HuH-7.5 (cell line): ENCODE measurements around the gene CD226.
"Not testable (repeated sequence)": the region's sequence is repeated elsewhere in the genome, so short reads cannot be mapped to it uniquely, and the experiment has no call there.

Experiments
- DNase-seq: peaks from one replicate; pipeline ENCODE4 v3.0.0; 2011; ENCODE audit warnings: low spot score

CD226 gene

GRCh38 chr18:69872661-69873060, 75.0 kb downstream of the CD226 start:
- DNase-seq: no peak

GRCh38 chr18:69871363-69871762, 76.3 kb downstream of the CD226 start:
- DNase-seq: no peak

- DNase-seq: no peak
Measured at GRCh38 chr18:69870736-69871135, 76.9 kb downstream of the CD226 start.

- no peak for DNase-seq
Measured at GRCh38 chr18:69866212-69866611, 81.5 kb downstream of the CD226 start.

- no peak for DNase-seq
Measured at GRCh38 chr18:69865776-69866175, 81.9 kb downstream of the CD226 start.

- not testable (repeated sequence) for DNase-seq
Measured at GRCh38 chr18:69864802-69865201, 82.9 kb downstream of the CD226 start.

GRCh38 chr18:69858897-69859296, 88.8 kb downstream of the CD226 start:
- DNase-seq: no peak

- no peak for DNase-seq
Measured at GRCh38 chr18:69854455-69854854, 93.2 kb downstream of the CD226 start.

GRCh38 chr18:69853051-69853450, 94.6 kb downstream of the CD226 start:
- no peak for DNase-seq

- no peak for DNase-seq
Measured at GRCh38 chr18:69845593-69846506, 101.8 kb downstream of the CD226 start.

- no peak for DNase-seq
Measured at GRCh38 chr18:69844656-69845055, 103.0 kb downstream of the CD226 start.

- no peak for DNase-seq
Measured at GRCh38 chr18:69843015-69843414, 104.7 kb downstream of the CD226 start.

GRCh38 chr18:69841117-69841516, 106.6 kb downstream of the CD226 start:
- no peak for DNase-seq

GRCh38 chr18:69840445-69840844, 107.2 kb downstream of the CD226 start:
- DNase-seq: no peak

GRCh38 chr18:69840001-69840400, 107.7 kb downstream of the CD226 start:
- no peak for DNase-seq

GRCh38 chr18:69839497-69839896, 108.2 kb downstream of the CD226 start:
- DNase-seq: no peak

- no peak for DNase-seq
Measured at GRCh38 chr18:69838620-69839411, 108.9 kb downstream of the CD226 start.

- no peak for DNase-seq
Measured at GRCh38 chr18:69838003-69838402, 109.7 kb downstream of the CD226 start.

GRCh38 chr18:69834980-69835379, 112.7 kb downstream of the CD226 start:
- DNase-seq: not testable (repeated sequence)

- no peak for DNase-seq
Measured at GRCh38 chr18:69830189-69830588, 117.5 kb downstream of the CD226 start.

GRCh38 chr18:69820538-69820937, 127.1 kb downstream of the CD226 start:
- DNase-seq: no peak

- DNase-seq: no peak
Measured at GRCh38 chr18:69819460-69819859, 128.2 kb downstream of the CD226 start.

- DNase-seq: no peak
Measured at GRCh38 chr18:69817335-69817940, 130.2 kb downstream of the CD226 start.
